HG02943 (cell line): ENCODE measurements around the gene MIOX.

Experiments used
- ATAC-seq: cut with Tn5 transposase; IDR thresholded peaks from one replicate; pipeline ENCODE4 v1.9.1; 2021; ENCODE audit warnings: mild to moderate bottlenecking, low read depth, moderate library complexity; ENCODE audit not compliant: unreplicated experiment

MIOX gene

DNA sequence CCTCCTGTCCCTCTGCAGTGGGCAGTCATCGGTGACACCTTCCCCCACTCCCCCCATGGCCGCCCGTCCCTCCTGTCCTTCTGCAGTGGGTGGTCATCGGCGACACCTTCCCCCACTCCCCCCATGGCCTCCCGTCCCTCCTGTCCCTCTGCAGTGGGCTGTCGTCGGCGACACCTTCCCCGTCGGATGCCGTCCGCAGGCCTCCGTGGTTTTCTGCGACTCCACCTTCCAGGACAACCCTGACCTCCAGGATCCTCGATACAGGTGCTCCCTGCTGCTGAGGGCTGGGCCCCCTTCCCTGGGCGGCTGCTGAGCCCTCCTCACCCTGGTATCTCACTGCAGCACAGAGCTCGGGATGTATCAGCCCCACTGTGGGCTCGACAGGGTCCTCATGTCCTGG is 2.2 kb downstream of the MIOX start:
- ATAC-seq = no peak

DNA sequence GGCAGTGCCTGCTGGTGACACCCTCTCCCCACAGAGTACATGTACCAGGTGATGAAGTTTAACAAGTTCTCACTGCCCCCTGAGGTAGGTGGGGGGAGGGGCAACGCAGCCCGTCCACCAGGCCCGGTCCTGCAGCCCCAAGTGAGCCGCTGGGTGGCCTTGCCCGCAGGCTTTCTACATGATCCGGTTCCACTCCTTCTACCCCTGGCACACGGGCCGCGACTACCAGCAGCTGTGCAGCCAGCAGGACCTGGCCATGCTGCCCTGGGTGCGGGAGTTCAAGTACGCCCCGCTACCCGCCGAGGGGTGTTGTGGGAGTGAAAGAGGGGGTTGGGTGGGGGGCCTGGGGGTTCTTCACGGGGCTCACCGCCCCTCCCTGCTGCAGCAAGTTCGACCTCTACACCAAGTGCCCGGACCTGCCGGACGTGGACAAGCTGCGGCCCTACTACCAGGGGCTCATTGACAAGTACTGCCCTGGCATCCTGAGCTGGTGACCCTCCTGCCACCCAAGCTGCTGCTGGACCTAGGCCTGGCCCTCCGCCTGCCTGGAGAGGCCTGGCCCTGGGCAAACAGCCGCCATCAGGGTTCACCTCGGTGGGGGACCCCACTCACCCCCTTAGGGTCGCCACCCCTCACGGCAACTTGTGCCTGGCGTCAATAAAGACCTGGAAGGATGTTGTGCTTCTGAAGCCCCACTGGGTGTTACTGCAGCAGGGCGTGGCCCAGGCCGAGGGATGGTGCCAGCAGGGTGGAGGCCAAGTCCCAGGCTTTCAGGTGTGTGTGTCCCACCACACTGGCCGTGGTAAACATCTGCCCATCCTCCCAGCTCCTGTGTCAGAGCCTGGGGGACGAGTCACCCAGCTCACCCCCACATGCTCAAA is 2.9 kb downstream of the MIOX start:
- ATAC-seq = no peak

DNA sequence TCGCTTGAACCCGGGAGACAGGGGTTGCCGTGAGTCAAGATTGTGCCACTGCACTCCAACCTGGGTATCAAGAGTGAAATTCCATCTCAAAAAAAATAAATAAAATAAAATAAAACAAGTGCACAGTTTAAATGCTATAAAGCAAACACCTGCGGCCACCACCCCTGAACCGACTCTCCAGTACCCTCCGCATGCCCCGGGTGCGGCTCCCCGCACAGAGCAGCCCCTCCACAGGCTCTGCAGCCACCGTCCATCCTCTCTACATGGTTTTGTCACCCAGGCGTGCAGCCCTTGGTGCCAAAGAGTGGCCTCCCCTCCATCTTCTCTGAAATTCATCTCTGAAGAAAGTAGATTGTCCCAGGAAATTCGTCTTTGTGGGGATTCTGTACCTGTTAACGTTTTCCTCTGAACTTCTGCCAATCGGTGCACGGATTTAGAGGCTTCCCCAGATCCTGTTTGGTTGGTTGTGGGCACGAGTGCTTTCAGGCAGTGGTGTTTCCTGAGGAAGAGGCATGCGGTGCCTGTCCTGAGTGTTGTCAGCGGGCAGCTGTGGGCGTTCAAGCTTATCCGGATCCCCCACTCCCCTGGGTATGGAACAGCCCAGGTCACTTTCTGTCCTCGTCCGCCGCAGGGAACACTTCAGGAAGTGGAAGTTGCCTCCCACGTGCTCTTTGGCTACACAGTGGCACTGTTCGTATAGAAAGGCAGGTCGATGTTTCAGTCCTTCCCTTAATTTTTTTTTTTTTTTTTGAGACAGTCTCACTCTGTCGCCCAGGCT is 4.1 kb downstream of the MIOX start:
- no peak for ATAC-seq

DNA sequence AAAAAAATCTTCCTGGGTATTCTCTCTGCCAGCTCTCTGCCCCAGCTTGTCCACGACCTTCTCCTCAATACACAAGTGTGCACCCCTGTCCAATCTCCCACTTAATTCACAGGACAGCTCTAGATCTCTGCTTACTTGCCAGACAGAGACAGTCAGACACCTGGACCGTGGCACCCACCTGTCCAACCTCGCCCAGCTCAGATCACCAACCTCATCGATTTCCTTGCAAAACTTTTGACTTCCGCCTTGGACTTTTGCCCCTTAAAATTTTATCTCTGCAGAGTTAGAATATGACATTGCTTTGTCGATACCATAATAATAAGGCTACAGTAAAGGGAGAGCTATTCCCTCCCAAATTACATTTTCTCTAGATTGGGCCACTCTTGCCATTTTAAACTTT is 10.4 kb downstream of the MIOX start:
- ATAC-seq = no peak

DNA sequence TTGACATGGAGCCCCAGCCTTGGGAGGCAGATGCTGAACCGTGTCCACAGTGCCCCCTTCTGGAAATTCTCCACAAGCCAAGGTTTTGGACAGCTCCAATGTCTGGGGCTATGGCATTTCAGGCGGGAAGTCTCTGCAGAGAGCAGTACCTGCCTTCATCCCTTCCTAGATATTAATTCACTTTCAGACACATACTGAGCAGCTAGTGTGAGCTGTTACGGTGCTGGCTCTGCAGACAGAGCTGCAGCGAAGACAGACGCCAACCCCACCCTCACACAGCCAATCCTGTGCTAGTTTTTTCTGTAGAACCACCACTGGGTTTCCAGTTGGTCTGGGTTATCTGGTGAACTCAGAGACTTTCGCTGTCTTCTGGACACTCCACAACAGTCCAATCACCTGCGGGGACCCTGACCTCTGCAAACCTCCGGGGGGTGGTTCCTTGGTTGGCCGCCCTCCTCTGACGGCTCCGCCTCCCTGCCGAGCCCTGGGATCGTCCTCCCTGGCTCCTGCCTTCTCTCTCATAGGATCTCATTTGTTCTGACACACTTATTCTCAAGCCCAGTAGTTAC is 11.7 kb downstream of the MIOX start:
- no peak for ATAC-seq

DNA sequence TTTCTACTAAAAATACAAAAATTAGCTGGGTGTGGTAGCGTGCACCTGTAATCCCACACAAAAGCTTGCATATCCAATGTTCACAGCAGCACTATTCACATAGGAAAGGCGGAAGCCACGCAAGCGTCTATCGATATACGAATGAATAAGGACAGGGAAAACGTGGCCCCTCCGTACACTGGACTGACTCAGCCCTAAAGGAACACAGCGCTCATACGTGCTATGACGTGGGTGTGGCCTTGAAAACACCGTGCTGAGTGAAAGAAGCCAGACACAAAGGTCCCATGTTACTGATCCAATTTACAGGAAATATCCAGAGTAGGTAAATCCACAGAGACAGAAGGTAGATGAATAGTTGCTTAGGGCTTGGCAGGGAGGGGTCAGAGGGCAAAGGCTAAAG is 13.8 kb downstream of the MIOX start:
- no peak for ATAC-seq

DNA sequence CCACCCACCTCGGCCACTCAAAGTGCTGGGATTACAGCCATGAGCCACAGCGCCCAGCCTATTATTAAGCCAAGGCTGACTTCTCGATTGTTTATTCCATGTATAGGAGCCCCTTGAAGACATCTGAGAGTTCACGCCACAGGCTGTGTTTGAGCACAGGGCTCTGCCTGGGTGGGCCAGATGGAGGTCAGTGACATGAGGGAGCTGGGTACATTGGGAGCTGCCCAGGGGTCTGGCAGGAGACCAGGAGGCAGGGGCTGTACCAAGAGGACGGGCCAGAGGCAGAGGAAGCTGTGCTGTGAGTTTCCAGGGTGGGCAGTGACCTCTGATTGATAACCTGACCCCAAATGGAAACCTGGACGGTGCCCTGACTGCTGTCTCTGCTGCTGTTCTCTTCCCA is 15.4 kb downstream of the MIOX start:
- no peak for ATAC-seq

DNA sequence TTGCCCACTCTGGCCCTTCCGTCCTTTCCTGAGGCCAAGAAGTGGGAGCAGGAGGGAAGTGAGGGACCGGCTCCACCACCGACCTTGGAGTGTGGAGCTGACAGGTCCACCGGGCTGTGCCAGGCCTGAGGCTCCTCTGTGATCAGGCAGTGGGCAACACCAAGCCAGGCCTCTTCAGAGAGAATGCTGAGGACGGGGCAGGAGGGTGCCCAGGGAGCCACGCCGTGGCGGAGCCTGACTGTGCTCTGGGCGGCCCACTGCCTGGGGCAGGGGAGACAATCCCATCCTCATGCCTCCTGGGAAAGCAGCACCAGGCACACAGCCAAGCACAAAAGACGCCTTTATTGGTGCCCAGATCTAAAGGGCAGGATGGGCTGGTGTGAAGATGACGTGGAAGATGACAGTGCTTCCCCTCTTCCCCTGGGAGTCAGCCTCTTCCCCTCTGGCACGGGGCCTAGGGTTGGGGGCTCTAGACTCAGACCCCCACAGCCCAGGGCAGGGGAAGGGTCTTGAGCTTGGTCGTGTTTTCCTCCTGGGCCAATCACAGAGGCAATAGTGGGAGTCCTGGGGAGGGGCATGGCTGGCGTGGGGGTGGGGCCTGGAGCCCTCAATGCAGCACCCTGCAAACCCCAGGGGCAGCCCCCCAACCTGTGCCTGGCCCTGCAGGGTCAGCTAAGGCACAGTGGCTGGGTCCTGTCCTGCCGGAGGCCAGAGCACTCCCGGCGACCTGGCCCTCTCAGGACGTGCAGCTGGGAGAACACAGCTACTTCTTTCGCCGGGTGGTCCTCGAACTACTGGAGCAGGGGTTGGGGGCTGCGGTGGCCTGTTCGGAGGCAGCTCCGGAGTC is 16.2 kb downstream of the MIOX start:
- ATAC-seq = no peak

DNA sequence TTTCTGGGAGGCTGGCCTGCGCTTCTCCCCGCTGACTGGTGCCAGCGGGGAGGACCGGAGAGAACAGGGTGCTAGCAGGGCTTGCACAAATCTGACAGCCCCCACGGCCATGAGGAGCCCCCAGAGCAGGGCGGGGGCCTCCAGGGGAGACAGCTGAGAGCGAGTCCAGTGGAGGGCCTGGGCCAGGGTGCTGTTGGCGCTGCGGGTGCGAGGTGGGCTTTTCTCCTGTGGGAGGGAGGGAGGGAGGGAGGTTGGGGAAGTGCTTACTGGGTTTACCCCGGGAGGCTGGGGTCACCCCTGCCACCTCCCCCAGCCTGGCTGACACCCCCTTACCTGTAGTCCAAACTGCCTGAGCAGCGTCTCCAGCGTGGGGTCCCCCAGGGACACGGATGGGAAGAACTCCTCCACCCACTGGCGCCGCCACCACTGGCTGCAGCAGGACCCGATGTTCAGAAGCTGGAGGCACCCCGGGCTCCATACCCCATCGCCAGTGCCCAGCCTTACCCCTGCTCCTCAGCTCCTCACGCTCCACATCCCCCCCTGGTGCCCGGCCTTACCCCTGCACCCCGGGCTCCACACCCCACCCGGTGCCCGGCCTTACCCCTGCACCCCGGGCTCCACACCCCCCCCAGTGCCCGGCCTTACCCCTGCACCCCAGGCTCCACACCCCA is 17.0 kb downstream of the MIOX start:
- no peak for ATAC-seq

DNA sequence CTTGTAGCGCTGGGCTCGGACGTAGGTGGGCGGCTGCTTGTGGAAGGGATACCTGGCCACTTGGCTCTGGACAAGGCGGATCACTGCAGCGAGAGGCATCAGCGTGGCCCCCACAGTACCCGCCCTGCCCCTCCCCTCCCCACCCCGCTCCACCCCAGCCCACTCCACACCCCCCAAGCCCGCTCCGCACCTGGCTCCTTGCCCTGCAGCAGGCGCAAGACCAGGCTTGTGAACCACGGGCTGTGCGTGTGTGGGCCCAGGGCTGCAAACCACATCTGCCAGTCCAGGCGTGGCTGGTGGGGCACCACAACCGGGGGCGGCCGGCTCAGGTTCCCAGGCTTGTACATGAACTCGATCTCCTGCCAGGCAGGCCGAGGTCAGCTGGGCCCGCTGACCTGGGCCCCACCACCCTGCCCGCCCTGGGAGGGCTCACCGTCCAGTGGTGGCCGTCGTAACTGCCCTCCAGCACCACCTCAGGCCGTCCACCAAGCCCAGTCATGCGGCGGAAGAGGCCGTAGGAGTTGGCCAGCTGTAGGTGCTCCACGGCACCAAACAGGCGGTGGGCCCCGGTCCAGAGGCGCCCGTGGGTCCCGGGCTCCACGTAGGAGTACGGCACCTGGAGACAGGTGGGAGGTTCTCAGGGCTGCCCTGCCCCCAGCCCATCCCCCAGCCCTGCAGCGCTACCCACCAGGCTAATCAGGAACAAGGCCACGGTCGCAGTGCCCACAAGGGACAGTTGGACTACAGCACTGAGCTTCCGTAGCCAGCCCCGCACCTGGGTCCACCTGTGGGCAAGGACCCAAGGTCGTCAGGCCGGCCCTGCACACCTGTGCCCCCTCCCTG is 17.9 kb downstream of the MIOX start:
- no peak for ATAC-seq

DNA sequence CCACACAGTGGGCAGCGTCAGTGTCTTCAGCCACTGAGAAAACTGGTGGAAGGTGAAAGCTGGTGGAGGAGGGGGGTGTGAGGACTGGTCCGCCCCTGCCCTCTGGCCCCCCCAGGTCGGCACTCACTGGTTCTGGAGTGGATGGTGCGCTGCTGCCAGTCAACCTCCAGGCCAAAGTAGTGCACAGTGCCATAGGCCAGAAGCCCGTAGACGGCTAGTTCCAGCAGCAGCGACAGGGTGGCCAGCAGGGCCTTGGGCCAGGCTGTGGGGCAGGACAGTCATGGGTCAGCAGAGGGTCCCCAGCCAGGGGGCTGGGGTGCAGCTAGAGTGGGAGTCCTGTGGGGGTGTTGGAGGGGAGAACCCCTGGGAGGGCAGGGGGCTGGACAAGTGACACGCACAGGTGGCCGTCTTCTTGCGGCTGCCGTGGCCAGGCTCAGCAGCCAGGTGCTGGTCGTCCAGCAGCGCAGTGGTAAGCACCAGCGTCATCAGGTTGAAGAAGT is 18.7 kb downstream of the MIOX start:
- ATAC-seq = no peak

DNA sequence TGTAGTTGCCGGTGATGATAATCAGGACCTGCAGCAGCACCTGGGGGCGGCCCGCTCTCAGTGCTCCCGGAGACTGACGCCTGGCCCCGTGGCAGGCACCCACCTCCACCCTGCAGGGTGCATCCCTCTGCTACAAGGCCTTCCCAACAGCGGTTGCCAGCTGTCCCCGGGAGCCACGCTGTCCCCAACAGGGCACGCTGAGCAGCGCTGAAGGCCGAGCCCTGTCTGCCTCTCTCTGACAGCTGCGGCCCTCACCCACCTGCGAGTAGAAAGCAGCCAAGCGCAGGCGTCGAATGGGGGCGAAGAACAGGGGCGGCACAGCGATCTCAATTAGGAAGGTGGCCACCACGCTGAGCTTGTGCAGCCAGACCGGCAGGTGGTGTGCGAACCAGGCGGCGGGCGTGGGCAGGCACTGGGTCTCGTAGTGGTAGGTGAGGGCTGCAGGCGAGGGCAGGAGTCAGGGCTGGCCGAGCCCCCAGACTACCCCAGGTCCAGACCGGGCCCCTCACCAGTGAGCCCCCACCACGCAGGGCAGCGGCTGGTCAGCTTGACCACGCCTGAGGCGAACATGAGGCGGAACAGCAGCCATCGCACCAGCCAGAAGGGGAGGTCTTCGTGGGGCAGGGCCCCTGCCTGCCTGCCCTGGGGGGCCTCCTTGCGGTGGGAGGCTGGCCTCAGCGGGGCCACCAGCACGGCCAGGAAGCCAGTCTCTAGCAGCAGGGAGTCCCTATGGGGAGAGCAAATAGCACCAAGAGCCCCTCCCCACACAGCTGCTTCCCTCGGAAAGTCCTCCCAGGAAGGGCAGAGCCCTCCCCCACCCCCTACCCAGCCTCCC is 19.3 kb downstream of the MIOX start:
- no peak for ATAC-seq

DNA sequence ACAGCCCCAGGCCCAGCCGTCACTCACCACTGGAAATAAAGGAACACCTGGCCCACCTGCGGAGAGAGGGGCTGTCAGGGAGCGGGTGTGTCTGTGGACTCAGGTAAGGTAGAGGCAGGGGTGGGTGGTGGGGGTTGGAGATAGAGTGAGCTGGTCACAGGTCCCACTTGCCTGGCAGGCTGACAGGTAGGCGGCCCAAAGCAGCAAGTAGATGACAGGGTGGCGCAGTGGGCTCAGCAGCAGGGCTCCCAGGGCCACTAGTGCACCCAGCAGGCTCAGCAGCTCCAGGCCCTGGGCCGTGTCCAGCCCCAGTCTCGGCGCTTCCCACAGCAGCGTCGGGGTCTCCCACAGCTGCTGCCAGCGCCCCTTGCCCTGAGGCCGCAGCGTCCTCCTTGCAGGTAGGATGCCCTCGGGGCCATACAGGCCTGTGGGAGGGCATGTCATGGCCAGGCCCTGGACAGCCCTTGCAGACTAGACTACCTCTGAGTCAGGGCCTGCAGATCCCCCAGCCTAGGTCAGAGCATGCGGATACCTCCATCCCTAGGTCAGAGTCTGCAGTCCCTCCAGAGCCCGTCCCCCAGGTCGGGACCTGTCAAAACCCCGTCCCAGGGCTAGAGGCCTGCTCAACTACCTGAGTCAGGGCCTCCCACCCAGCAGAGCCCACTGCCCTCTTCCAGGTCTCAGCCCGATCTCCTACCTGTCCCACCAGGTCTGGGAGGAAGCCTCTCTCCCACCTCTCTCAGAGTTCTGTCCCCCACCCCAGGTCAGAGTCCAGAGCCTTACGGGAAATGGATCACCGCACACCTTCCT is 20.2 kb downstream of the MIOX start:
- ATAC-seq = peak; percentile 6

DNA sequence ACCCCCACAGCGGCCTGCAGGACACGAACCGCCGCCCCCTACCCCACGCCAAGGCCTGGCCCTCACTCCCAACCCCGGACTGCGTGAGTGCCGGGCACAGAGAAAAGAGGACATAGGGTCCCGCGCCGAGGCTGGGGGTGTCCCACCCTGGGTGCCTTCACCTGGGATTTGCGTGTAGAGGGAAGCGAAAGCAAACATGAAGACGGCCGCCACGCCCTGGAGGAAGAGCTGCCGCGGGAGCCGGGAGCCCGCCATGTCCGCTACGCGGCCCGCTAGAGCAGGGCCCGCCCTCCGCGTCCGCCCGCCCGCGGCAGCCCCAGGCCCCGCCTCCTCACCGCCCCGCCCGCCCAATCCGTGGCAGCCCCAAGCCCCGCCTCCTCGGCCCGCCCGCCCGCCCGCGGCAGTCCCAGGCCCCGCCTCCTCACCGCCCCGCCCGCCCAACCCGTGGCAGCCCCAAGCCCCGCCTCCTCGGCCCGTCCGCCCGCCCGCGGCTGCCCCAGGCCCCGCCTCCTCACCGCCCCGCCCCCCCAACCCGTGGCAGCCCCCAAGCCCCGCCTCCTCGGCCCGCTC is 20.8 kb downstream of the MIOX start, which contains the start of gene LMF2:
Gene LMF2 (minus strand): TSS at position 282 of the 570 bp plus-strand sequence. CDS start 27 bp downstream, at position 255.
- peak; percentile 39 for ATAC-seq

DNA sequence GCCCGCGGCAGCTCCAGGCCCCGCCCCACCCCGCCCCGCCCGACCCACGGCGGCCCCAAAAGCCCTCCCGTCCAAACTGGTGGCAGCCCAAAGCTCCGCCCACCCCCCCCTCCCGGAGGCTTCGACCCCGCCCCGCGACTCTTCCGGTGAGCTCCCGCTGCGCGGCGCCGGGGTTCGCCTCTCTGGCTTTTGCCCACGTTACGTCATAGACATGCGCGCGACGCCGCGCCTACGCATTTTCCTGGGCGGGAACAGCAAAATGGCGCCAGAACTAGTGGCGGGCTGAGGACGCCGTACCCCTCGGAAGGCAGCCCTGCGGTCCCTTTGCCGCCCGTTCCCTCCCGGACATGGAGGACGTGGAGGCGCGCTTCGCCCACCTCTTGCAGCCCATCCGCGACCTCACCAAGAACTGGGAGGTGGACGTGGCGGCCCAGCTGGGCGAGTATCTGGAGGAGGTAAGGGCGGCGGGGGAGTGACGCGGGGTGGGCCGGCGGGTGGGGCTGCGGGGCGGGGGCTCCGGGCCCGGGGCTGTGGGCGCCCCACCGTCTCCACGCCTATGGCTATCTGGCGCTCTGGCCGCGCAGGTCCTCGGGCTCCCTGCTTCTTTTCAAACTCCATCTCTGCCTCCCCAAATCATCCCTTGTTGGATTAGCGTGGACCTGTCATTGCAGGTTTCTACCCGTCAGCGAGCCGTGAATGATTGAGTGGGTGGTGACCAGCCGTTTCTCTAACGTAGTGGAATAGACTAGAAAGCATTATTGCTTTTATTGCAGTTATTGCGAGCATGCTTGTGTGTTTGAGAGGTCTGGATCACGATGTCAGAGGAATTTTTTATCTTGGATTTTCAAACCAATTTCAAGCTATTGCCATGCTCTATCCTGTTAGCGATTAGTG is 21.6 kb downstream of the MIOX start, which contains the start of gene NCAPH2:
Gene NCAPH2 (plus strand): TSS at position 234 of the 894 bp plus-strand sequence. CDS start 114 bp downstream, at position 348.
- peak; percentile 69 for ATAC-seq

DNA sequence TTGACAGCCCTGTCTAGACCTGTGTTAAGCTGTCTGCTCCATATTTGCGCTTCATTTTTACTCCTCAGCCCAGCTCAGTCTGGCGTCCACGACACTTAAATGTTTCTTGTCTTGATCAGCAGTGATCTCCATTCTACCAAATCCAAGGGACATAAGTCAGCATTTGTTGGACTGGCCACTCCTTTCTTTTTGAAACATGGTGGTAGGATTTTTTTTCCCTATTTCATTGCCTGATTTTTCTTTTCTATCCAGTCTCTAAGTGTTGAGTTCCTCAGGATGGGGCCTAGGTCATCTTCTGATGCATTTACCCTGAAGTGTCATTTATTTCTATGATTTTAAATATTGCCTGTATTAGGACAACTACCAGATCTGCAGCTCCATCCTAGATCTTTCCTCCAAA is 22.2 kb downstream of the MIOX start:
- no peak for ATAC-seq
